DOHH2 (cell line): ENCODE results near the gene KCNMA1.

Experiments
- H3F3A ChIP-seq: fragments of 200-600 bp; sonication (generic), shearing (Covaris generic); 2 replicates; pipeline ENCODE4 v1.6.0; 2016; ENCODE audit warnings: antibody characterized with exemption, mild to moderate bottlenecking; ENCODE audit not compliant: control insufficient read depth, insufficient read depth
- H3K27ac ChIP-seq: fragments of 200-600 bp; sonication (generic); 2 replicates; pipeline ENCODE4 v1.5.1; 2014; ENCODE audit warnings: low read depth, mild to moderate bottlenecking, low read length, moderate library complexity
- H3K27me3 ChIP-seq: fragments of 200-600 bp; sonication (generic); 2 replicates; pipeline ENCODE4 v1.6.1; 2014; ENCODE audit warnings: mild to moderate bottlenecking, low read length, mixed read lengths; ENCODE audit not compliant: control insufficient read depth
- H3K36me3 ChIP-seq: fragments of 200-600 bp; sonication (generic); 2 replicates; pipeline ENCODE4 v1.6.1; 2014; ENCODE audit warnings: mild to moderate bottlenecking, low read length, moderate library complexity, mixed read lengths; ENCODE audit not compliant: control insufficient read depth
- H3K4me1 ChIP-seq: fragments of 200-600 bp; sonication (generic); 2 replicates; pipeline ENCODE4 v1.6.1; 2014; ENCODE audit warnings: mild to moderate bottlenecking, low read length, mixed read lengths; ENCODE audit not compliant: control insufficient read depth
- H3K4me2 ChIP-seq: fragments of 200-600 bp; sonication (generic); 2 replicates; pipeline ENCODE4 v1.6.0; 2014; ENCODE audit warnings: mild to moderate bottlenecking, low read length, moderate library complexity
- H3K4me3 ChIP-seq: fragments of 200-600 bp; sonication (generic); 2 replicates; pipeline ENCODE4 v1.5.1; 2014; ENCODE audit warnings: mild to moderate bottlenecking, low read length, mixed read lengths
- H3K79me2 ChIP-seq: fragments of 200-600 bp; sonication (generic); 2 replicates; pipeline ENCODE4 v1.6.1; 2014; ENCODE audit warnings: mild to moderate bottlenecking, low read length, mixed read lengths; ENCODE audit not compliant: control insufficient read depth
- H3K9me2 ChIP-seq: fragments of 200-600 bp; sonication (generic); replicated peaks from 2 replicates; pipeline ENCODE4 v1.6.1; 2014; ENCODE audit warnings: mild to moderate bottlenecking, low read length, mixed read lengths; ENCODE audit not compliant: control insufficient read depth
- H3K9me3 ChIP-seq: fragments of 200-600 bp; sonication (generic); 2 replicates; pipeline ENCODE4 v1.6.1; 2014; ENCODE audit warnings: antibody characterized with exemption, low read length, mixed read lengths; ENCODE audit not compliant: control insufficient read depth, insufficient read depth
- H4K20me1 ChIP-seq: fragments of 200-600 bp; sonication (generic); 2 replicates; pipeline ENCODE4 v1.6.0; 2014; ENCODE audit warnings: low read depth, mild to moderate bottlenecking, antibody characterized with exemption, low read length, moderate library complexity; ENCODE audit not compliant: control insufficient read depth, insufficient read depth
- EZH2phosphoT487 ChIP-seq: fragments of 200-600 bp; sonication (generic); IDR thresholded peaks from 2 replicates; pipeline ENCODE4 v1.6.1; 2017; ENCODE audit warnings: borderline replicate concordance, mild to moderate bottlenecking, antibody characterized with exemption, low read length, moderate library complexity, mixed read lengths
- TF ChIP-seq, protein P1 (sequence below): fragments of 200-600 bp; sonication (generic); IDR thresholded peaks from one replicate; pipeline ENCODE4 v1.5.1; 2014; ENCODE audit warnings: antibody characterized with exemption, mild to moderate bottlenecking, low read depth, low read length; ENCODE audit not compliant: poor library complexity, severe bottlenecking

KCNMA1 gene

DNA sequence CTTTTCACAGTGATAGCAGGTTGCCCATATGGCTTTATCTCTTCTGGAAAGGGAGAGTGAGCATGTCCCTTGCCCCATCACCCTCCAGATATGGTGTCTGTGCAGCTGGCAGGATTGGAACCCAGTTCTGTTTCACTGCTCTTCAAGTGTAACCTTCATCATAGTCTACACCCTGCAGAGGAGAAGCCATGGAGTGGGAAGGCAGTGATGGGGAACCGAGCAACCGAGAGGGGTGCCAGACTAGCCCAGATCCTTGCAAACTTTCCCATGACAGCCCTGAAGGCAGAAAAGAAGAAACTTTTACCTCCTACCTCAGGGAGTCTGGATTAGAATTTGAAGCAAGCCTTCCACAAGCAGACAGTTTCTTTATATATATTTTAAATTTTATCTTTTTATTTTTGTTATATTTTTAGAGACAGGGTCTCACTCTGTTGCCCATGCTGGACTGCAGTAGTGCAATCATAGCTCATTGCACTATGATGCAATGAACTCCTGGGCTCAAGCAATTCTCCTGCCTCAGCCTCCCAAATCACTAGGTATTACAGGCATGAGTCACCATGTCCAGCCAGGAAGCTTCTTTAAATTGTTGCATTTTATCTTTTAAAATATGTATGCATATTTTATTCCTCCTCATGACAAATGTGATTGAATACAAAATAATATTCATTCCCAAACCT lies 133.3 kb downstream of the KCNMA1 start:
- peaks cover 17% of the 10 kb centered on the region for H3K27me3 ChIP-seq
- no peaks in the 10 kb centered on the region for H3K4me1 ChIP-seq
- H3K79me2 ChIP-seq = no peaks in the 10 kb centered on the region
- H3F3A ChIP-seq = no peaks in the 10 kb centered on the region
- no peak for TF ChIP-seq EZH2phosphoT487
- TF ChIP-seq, protein P1, sequence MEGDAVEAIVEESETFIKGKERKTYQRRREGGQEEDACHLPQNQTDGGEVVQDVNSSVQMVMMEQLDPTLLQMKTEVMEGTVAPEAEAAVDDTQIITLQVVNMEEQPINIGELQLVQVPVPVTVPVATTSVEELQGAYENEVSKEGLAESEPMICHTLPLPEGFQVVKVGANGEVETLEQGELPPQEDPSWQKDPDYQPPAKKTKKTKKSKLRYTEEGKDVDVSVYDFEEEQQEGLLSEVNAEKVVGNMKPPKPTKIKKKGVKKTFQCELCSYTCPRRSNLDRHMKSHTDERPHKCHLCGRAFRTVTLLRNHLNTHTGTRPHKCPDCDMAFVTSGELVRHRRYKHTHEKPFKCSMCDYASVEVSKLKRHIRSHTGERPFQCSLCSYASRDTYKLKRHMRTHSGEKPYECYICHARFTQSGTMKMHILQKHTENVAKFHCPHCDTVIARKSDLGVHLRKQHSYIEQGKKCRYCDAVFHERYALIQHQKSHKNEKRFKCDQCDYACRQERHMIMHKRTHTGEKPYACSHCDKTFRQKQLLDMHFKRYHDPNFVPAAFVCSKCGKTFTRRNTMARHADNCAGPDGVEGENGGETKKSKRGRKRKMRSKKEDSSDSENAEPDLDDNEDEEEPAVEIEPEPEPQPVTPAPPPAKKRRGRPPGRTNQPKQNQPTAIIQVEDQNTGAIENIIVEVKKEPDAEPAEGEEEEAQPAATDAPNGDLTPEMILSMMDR = no peak
- no peaks in the 10 kb centered on the region for H4K20me1 ChIP-seq
- no peak overlapping the region for H3K4me3 ChIP-seq
- no peaks in the 10 kb centered on the region for H3K9me2 ChIP-seq
- H3K4me2 ChIP-seq = no peak overlapping the region
- H3K9me3 ChIP-seq = no peaks in the 10 kb centered on the region
- no peak overlapping the region for H3K27ac ChIP-seq
- no peaks in the 10 kb centered on the region for H3K36me3 ChIP-seq

- Histone ChIP-seq H4K20me1 (no peaks in the 10 kb centered on the region), H3K4me2 (no peak overlapping the region), H3K4me1 (no peaks in the 10 kb centered on the region), H3K27ac (no peak overlapping the region), H3K36me3 (no peaks in the 10 kb centered on the region), H3K4me3 (no peak overlapping the region), H3K9me3 (no peaks in the 10 kb centered on the region), H3K79me2 (no peaks in the 10 kb centered on the region), H3K9me2 (no peaks in the 10 kb centered on the region), H3F3A (no peaks in the 10 kb centered on the region), H3K27me3 (peaks cover 18% of the 10 kb centered on the region; the same call in 1 of the 2 replicates)
- TF ChIP-seq, protein P1 = no peak
- no peak for TF ChIP-seq EZH2phosphoT487
Measured at GRCh38 chr10:77501846-77502261, 135.8 kb downstream of the KCNMA1 start.

GRCh38 chr10:77501152-77501845 lies 136.3 kb downstream of the KCNMA1 start:
- H4K20me1 ChIP-seq = no peaks in the 10 kb centered on the region
- no peak overlapping the region for H3K27ac ChIP-seq
- no peaks in the 10 kb centered on the region for H3K9me2 ChIP-seq
- H3K4me2 ChIP-seq = no peak overlapping the region
- no peak for TF ChIP-seq EZH2phosphoT487
- TF ChIP-seq, protein P1 = no peak
- no peaks in the 10 kb centered on the region for H3K79me2 ChIP-seq
- H3K27me3 ChIP-seq = peaks cover 19% of the 10 kb centered on the region; the same call in 1 of the 2 replicates
- no peaks in the 10 kb centered on the region for H3K9me3 ChIP-seq
- H3K4me3 ChIP-seq = no peak overlapping the region
- no peaks in the 10 kb centered on the region for H3F3A ChIP-seq
- no peaks in the 10 kb centered on the region for H3K4me1 ChIP-seq
- H3K36me3 ChIP-seq = no peaks in the 10 kb centered on the region
